ENCODE results near the gene NECTIN4.

The NECTIN4 gene

DNA sequence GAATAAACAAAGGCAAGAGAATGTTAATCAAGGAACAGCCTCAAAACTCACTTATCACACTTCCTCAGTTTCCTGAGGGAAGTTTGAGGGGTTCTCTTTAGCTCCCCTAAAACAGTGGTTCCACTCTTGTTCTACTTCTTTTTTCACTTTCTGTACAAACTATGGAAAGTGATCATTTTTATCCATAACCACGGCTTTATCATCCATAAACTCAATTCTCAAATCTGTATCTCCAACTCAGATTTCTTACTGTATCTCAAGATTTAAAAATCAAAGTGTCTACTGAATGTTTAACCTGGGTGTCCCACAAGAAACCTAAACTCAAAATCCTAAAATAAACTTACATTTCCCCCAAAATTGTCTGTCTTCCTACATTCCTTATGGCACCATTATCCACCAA lies 24.6 kb upstream of the NECTIN4 start:
- FAIRE-seq (no peak), DNase-seq (ENCODE audit: insufficient read length, low spot score) (no peak)

DNA sequence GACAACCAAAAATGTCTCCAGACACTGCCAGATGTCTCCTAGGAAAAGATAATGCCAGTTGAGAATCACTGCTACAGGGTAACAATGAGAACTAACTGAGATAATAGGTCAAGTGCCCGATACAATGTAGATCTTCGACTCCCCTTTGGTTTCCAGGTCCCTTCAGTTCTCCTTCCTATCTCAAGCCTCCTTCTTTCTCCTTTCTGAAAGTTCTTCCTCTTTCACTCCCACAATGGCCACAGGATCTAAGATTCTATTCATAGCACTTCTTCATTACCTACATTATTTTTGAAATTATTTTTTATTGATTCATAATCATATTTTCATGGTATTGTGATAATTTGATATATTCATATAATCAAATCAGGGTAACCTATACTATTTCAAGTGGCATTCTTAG lies 22.2 kb upstream of the NECTIN4 start:
- DNase-seq (ENCODE audit: insufficient read length, low spot score) (no peak), FAIRE-seq (no peak)

DNA sequence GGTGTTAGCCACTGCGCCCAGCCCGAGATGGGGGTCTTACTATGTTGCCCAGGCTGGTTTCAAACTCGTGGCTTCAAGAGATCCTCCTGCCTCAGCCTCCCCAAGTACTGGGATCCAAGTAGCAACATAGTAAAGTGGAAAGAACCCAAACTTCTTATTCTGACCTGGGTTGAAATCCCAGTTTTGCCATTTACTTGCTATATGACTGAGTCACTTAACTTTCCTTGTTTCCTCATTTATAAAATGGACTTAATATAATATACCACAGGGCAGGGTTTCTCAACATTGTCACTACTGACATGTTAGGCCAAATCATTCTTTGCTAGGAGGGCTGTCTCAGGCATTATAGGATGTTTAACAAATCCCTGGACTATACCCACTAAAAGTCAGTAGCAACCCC lies 21.8 kb upstream of the NECTIN4 start:
- FAIRE-seq (no peak), DNase-seq (ENCODE audit: insufficient read length, low spot score) (no peak)

DNA sequence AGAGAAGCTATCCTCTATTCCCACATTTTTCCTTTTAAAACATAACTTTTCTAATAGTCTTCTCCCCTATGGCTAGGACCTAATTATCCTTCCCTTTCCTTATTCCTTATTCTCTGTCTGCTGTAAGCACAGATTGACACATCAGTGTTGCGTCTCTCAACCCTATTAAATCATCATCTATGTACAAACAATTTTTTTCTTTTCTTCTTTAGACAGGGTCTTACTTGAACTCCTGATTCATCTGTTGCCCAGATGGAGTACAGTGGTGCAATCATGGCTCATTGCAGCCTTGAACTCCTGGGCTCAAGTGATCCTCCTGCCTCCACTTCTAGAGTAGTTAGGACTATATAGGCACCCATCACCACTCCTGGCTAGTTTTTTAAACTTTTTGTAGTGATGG lies 17.1 kb upstream of the NECTIN4 start:
- FAIRE-seq (no peak), DNase-seq (ENCODE audit: insufficient read length, low spot score) (no peak)

DNA sequence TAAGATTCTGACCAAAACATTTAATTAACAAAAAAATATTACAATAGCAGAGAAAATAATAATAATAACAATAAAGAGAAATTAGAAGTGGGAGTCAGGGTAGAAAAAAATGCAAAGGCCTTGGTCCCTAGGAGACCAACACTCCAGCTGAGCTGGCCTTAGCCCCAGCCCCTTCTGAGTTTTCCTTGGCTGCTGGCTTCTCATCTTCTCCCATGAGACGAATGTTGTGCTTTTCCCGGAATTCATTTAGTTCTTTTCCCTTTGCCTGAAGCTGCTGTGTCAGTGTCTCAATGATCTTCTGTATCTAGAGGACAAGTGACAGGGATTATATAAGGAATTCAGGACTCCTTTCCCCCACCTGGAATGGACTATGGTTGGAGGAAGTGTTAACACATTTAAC lies 11.2 kb upstream of the NECTIN4 start:
- FAIRE-seq (no peak), DNase-seq (ENCODE audit: insufficient read length, low spot score) (no peak)

DNA sequence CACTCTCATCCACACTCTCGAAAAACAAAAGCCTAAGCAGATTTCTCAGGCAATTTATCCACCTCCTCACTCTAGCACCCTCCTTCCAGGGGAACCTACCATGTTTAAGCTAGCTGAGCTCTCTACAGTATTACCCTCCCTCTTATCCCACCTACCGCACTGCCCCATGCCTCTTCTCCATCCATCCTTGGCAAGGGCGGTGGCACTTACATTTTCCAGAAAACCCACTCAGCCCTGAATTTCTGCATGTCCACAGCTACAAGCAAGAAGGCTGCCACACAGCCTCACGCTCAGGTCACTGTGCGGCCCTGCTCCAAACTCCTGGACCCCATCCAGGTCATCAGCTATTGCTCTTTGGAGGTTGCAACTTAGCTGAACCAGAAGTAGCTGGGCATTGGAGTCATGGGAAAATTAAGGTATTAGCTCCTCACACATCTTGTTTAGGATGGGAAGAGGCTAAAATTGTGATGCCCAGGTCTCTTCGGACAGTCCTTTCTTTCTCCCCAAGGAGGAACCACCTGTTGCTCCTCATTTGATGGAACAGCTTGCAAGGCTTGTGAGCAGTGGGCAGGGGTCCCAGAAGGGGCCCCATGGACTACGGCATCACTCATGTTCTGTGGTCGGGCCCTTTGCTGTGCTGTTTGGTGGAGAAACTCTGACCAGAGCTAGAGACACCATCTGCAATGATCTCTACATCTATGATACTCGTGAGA lies 9.9 kb upstream of the NECTIN4 start:
- DNase-seq (ENCODE audit: insufficient read length, low spot score) (no peak), FAIRE-seq (no peak)

DNA sequence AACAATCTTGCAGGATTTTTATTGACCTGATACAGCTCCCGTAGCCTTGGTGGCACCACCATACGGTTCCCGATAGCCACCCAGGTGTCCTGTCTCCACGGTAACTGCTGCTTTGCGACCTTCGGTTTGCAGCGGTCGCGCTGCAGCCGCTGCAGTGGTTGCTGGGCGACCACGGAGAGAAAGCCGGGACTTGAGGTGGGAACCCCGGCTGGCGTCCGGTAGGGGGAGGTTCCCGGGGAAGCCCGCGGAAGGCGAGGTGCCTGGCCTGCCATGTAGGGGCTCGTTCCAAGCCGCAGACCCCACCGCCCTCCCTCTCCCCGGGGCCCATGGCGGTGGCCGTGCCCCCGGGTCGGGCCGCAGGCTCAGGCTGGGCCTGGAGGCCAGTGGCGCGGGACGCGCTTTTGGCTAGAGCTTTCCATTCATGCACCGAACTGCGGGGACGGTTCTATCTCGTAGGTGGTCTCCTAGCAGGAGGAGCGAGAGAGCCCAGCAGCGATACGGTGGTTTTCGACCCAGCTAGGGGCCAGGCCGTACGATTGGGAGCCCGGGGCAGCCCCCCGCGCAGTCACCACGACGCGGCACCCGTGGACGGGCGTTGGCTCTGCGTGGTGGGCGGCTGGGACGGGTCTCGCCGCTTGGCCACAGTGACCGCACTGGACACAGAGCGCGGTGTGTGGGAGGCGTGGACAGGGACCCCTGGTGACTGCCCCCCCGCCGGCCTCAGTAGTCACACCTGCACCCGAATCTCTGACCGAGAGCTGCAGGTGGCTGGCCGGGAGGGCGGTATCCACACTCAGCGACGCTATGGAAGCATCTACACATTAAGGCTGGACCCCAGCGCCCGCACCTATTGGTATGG lies 9.1 kb upstream of the NECTIN4 start, which contains the start of gene KLHDC9:
KLHDC9 (plus strand) TSS at position 152 of the 859 bp plus-strand sequence; CDS start at position 327, 175 bp downstream.
- DNase-seq (ENCODE audit: insufficient read length, low spot score) = peak; percentile 53
- FAIRE-seq = no peak

DNA sequence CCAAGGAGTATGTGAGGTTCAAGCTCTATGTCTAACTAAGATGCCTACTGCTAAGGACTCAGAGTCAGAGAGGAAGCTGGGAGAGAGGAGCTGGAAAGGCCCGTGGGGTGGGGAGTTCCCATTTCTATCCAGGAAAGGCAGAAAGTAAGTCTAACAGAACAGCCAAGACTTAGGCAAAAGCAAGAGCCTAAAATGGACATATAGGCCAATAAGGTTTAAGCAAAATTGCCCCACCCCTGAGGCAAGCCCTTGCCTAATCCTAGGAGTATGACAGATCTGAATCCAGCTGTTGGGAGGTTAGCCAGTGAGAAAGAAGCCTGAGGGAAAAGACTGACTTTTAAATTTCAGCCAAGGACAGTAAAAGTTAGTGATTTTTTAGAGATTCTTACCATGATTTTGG lies 7.2 kb upstream of the NECTIN4 start:
- DNase-seq (ENCODE audit: insufficient read length, low spot score) = no peak
- FAIRE-seq = no peak

DNA sequence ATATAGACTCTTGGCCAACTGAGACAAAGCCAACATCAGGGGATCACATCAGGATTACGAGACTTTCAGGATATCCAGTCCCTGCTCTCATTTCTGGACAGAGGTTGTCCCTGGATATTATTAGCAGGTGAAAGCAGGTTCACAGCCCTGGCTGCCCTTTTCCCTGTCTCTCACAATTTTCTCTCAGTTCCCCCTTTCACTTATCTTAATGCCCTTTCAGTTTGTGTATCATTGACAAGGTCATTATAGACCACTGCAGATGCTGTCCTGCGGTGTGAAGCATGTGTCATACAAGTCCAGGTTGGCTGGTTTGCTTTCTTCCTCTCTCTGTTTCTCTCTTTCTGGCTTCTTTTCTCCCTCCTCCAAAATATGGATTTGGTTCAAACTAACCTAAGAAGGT lies 6.7 kb upstream of the NECTIN4 start:
- no peak for DNase-seq (ENCODE audit: insufficient read length, low spot score)
- FAIRE-seq = no peak

DNA sequence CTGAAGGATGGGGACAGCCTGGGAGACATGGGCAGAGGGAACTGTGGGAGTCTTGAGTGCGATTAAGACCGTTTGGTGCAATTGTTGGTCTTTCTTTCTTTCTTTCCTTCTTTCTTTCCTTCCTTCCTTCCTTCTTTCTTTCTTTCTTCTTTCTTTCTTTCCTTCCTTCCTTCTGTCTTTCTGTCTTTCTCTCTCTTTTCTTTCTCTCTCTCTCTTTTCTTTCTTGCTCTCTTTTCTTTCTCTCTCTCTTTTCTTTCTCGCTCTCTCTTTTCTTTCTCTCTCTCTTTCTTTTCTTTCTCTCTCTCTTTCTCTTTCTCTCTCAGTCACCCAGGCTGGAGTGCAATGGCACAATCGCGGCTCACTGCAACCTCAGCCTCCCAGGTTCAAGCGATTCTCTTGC lies 5.9 kb upstream of the NECTIN4 start:
- FAIRE-seq (no peak), DNase-seq (ENCODE audit: insufficient read length, low spot score) (no peak)

DNA sequence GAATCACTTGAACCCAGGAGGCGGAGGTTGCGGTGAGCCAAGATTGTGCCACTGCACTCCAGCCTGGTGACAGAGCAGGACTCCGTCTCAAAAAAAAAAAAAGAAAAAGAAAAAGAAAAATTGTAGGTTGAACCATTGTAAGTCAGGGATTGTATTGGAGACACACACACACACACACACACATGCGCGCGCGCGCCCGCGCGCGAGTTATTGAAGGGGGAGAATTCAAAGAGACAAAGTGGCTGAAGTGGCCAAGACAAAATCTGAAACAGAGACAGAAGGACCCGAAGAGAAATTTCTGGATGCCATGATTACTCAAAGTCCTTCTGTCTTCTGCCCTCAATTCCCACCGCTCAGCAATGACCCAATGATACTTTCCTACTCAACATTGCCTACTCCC lies 5.1 kb upstream of the NECTIN4 start:
- DNase-seq (ENCODE audit: insufficient read length, low spot score) (no peak), FAIRE-seq (no peak)

DNA sequence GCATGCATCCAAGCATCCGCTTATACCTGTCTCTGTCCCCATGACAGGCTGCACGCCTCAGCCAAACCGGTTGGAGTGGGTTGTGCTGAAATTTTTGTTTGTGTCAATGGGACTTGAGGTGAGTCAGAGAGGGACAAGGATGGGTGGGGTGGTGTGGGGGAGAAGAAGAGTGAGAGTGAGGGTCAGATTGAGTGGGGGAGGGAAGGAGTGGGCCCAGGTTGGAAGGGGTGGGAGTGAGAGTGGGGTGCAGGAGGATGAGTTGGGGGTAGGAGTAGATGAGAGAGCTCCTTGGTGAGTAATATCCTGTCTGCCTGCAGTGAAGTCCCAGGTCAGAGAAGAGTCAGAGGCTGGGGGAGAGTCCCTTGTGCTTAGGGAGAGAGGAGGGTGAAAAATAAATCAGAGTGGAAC lies 3.3 kb upstream of the NECTIN4 start:
- DNase-seq (ENCODE audit: insufficient read length, low spot score) = peak; percentile 24
- no peak for FAIRE-seq

DNA sequence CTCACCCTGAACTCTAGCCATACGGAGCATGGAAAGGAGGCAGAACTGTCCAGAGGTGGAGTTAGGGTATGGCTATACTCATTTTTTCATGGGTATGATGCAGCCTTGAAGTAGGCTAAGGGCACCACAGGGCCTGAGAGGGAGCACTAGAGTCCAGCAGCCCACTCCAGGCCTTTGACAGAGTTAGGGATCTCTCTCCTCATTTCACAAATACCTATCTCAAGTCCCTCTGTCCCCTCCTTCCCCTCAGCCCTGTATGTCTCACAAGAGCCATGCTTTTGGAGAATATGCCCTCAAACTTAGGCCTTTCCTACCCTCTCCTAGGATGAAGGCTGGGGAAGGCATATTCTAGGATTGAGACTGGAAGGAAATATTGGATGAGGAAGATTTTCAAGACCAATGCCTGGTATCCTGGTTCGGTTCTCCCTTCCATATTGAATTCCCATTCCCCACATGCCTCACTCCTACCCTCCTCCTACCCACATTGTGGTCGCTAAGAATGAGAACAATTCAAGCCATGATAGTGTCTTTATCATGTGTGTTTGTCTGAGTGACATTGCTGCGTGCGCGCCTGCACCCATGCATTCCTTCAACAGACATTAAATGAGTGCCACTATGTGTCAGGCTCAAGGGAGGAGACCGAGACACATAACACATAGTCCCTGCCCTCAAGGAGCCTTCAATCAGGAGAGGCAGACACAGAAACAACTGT lies 2.6 kb upstream of the NECTIN4 start:
- DNase-seq (ENCODE audit: insufficient read length, low spot score) = no peak
- no peak for FAIRE-seq

DNA sequence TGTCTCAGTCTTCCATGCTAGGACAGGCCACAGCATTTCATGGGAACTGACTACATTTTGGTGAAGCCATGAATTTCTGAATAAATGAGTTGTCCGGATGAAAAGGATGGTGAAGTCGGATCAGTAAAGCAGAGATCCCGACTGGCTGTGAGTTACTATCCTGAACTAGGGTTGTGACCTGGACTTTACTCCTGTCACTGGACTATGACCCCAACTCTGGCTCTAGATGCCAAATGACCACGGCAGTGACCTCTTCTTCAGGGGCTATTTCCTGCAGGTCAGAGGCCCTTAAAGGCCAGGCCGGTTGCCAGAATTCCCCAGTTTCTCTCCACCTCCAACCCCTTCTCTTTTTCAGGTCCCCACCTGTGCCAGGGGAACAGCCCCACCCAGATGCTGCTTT lies 1.7 kb upstream of the NECTIN4 start:
- no peak for FAIRE-seq

DNA sequence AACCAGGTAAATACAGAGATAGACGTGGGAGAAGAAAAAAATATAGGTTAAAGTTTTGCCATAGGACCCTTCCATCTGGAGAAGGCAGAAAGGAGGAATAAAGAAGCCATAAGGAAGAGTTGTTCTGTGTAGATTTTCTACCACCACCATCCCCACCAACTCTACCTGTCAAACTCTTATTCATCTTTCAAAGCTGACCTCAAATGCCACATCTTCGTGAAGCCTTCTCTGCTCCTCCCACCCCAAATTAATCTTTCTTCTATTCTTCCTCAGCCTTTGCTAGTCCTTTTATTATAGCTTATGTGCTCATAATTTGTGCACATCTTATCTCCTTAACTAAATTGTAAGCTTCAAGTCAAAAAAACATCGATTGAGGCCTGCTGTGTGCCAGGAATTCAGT lies 1.3 kb upstream of the NECTIN4 start:
- no peak for DNase-seq (ENCODE audit: insufficient read length, low spot score)
- FAIRE-seq = no peak

More for the DNA sequence above, 1.7 kb upstream of the NECTIN4 start:
- DNase-seq (ENCODE audit: insufficient read length, low spot score) = no peak

DNA sequence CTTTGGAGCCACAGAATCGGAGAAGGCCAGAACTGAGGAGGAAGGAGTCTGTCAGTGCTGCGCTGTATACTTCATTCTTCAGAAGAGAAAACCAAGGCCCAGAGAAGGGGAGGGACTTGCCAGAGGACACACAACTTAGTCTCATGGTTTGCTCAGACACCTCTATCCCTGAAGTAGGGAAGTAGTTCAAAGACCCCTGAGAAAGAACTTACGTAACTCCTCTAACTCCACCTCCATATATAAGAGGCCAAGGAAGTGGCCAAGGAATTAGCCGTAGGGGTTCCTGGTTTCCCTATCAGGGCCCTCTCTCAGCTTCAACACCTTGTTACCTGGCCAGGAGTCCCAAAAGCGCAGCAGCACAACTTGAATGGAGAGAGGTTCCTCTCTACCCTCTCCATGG lies 580 bp upstream of the NECTIN4 start:
- DNase-seq (ENCODE audit: insufficient read length, low spot score) (no peak), FAIRE-seq (no peak)

DNA sequence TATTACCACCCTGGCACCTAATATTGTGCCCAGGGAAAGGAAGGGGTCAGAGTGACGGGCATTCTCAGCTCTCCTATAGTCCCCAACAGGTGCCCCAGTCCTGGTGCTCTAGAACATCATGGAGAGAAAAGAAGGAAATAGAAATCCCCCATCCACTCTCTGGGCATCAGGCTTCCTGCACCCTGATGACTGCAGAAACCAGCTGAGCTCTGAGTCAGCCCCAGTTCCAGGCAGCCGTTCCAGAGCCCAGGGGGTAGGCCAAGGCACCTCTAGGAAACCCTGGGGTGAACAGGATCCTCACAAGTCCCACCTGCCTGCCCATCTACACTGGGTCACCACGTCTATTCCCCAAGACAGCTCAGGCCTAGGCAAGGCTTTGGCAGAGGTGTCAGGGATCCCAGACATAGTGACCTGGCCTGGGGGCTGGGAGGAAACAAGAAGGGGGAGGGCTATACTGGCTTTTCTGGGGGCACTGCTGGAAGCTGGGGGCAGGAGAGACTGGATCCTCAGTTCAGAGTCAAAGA lies 709 bp downstream of the NECTIN4 start:
- FAIRE-seq = no peak
- DNase-seq (ENCODE audit: insufficient read length, low spot score) = no peak

DNA sequence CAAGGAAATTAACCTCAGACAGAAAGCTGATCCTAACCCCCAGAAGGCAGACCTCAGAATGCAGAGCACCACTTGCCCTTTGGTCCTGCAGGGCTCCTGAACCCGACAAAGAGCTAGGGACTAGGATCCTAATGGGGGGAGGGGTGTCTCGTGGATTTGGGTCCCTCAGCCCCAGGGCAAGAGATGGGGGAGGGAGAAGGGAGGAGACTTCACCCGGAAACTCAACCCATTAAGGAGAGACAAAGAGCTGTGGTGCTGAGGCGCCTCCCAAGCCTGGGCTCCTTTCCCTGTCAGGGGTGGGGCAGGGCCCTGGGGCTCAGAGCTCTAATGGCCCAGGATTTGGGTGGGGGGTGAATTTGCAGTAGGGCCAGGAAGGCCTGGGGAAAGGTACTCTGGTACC lies 2.9 kb downstream of the NECTIN4 start:
- no peak for DNase-seq (ENCODE audit: insufficient read length, low spot score)
- no peak for FAIRE-seq

DNA sequence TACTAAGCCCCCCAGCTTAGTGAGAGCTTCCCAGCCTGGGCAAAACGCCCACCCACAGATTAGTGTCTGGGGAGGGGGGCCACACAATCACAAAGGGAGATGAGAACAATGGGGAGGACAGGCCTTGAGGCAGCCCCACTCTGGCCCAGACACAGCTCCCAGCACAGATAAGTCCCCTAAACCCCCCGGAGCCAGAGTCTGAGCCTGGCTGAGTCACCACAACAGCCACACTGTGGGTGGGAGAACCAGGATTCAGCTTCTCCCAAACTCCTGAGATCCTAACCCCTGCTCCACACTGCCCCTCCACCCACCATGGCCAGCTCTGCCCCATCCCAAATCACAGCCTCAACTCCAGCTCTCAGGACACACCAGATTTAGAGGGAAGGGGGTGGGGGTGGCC lies 4.2 kb downstream of the NECTIN4 start:
- DNase-seq (ENCODE audit: insufficient read length, low spot score) = no peak
- FAIRE-seq = no peak

DNA sequence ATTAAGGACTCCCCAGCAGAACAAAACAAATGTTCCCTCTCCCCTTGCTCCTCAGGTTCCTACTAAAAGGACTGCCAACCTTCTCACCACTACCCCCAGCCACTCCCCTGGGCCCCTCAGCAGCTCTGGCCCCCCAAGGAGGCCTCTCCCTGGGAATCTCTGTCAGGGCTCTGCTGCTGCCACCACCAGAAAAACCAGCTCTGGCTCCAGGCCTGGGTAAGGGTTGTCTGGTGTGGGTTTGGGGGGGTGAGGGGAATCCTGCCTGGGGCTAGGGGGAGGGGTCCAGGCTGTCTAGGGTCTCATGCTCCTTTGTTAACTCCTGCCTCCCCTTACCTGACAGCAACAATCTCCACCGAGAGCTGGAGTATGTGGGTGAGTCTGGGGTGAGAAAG lies 4.8 kb downstream of the NECTIN4 start:
- no peak for FAIRE-seq
- no peak for DNase-seq (ENCODE audit: insufficient read length, low spot score)
